Measurements from ENCODE around the gene FGF9.

FGF9 gene

DNA sequence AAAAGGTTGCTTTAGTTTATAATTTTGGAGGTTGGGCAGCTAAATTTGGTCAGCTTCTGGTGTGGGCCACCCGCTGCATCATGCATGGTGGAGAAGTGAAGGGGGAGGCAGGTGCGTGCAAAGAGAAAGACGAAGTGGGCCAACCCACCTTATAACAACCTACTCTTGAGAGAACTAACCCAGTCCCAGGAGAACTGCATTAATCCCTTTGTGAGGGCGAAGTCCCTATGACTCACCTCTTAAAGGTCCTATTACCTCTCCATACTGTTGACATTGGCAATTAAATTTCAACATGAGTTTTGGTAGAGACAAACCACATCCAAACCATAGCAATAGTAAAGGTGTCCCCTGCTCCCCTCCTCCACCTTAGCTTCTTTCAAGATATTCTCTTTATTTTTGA, 7.7 kb upstream of the FGF9 start:
- H3K4me1 ChIP-seq (ENCODE audit: control insufficient read depth, insufficient read depth, low read length): peaks cover 7% of the 10 kb centered on the region
- H3K9ac ChIP-seq (ENCODE audit: low read length): no peak overlapping the region
- H3K4me3 ChIP-seq (ENCODE audit: low read length): no peak overlapping the region
- H3K27me3 ChIP-seq (ENCODE audit: control insufficient read depth, insufficient read depth, low read length): peaks cover 7% of the 10 kb centered on the region
- H3K9me3 ChIP-seq (ENCODE audit: control insufficient read depth, low read length): no peaks in the 10 kb centered on the region
- no peaks in the 10 kb centered on the region for H3K36me3 ChIP-seq (ENCODE audit: control insufficient read depth, insufficient read depth, low read length)

- no peaks in the 10 kb centered on the region for H3K36me3 ChIP-seq (ENCODE audit: control insufficient read depth, insufficient read depth, low read length)
- H3K4me3 ChIP-seq (ENCODE audit: low read length): peak overlapping the region; percentile 7
- H3K9me3 ChIP-seq (ENCODE audit: control insufficient read depth, low read length): no peaks in the 10 kb centered on the region
- peaks cover 55% of the 10 kb centered on the region for H3K27me3 ChIP-seq (ENCODE audit: control insufficient read depth, insufficient read depth, low read length)
- peaks cover 35% of the 10 kb centered on the region for H3K4me1 ChIP-seq (ENCODE audit: control insufficient read depth, insufficient read depth, low read length)
- H3K9ac ChIP-seq (ENCODE audit: low read length): peak overlapping the region; percentile 37
These were observed 2.1 kb upstream of the FGF9 start for GRCh38 chr13:21668732-21669275.

DNA sequence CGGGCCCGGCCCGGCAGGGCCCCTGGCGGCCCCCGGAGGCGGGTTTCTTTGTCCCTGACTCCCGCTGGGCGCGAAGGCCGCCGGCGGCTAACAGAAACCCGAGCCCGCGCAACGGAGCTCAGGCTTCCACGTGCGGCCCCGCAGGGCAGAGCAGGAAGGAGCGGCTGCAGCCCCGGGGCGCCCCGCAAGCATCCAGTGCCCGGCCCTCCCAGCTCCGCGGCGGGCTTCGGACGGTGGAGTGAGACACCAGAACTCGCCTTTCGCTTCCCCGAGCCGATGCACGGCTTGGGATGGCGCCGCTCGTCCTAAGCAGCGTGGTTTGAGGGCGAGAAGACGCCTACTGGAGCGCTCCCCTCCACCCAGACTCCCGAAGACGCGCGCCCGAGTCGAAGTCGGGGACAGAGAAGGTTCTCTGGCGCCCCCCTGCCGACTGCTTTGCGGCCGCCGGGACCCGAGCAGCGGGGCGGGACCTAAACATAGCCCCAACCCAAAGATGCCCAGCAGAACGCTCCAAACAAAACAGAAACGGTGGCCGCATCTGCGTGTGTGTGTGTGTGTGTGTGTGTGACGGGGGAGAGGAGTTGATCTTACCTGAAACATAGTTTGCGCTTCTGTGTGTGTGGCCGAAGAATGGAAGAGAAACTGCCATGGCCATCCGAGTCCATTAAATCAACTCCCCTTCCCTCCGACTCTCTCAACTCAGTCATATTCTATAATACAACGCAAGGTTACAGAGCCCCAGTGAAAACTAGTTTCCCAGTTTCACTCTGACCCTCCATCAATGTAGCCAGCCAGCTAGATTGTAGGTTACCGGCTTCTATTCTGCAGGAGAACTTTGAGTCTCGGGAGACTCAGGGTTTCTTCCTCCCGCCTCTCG, 629 bp upstream of the FGF9 start:
- peaks cover 66% of the 10 kb centered on the region for H3K27me3 ChIP-seq (ENCODE audit: control insufficient read depth, insufficient read depth, low read length)
- peaks cover 35% of the 10 kb centered on the region for H3K4me1 ChIP-seq (ENCODE audit: control insufficient read depth, insufficient read depth, low read length)
- no peaks in the 10 kb centered on the region for H3K9me3 ChIP-seq (ENCODE audit: control insufficient read depth, low read length)
- H3K9ac ChIP-seq (ENCODE audit: low read length): peak overlapping the region; percentile 55
- H3K4me3 ChIP-seq (ENCODE audit: low read length): peak overlapping the region; percentile 80
- H3K36me3 ChIP-seq (ENCODE audit: control insufficient read depth, insufficient read depth, low read length): no peaks in the 10 kb centered on the region

DNA sequence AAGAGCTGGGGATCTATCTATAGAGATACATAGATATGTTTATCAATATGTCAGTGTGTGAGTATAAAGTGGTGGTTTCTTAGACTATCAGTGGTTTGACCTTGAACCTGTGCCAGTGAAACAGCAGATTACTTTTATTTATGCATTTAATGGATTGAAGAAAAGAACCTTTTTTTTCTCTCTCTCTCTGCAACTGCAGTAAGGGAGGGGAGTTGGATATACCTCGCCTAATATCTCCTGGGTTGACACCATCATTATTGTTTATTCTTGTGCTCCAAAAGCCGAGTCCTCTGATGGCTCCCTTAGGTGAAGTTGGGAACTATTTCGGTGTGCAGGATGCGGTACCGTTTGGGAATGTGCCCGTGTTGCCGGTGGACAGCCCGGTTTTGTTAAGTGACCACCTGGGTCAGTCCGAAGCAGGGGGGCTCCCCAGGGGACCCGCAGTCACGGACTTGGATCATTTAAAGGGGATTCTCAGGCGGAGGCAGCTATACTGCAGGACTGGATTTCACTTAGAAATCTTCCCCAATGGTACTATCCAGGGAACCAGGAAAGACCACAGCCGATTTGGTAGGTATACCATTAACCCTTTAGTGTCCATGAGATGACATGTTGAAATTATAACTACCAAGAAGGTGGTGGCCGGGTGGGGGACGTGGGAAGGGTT, 880 bp downstream of the FGF9 start:
- peaks cover 38% of the 10 kb centered on the region for H3K4me1 ChIP-seq (ENCODE audit: control insufficient read depth, insufficient read depth, low read length)
- no peaks in the 10 kb centered on the region for H3K9me3 ChIP-seq (ENCODE audit: control insufficient read depth, low read length)
- H3K36me3 ChIP-seq (ENCODE audit: control insufficient read depth, insufficient read depth, low read length): no peaks in the 10 kb centered on the region
- H3K9ac ChIP-seq (ENCODE audit: low read length): no peak overlapping the region
- H3K4me3 ChIP-seq (ENCODE audit: low read length): peak overlapping the region; percentile 10
- peaks cover 81% of the 10 kb centered on the region for H3K27me3 ChIP-seq (ENCODE audit: control insufficient read depth, insufficient read depth, low read length)

GRCh38 chr13:21672287-21672680, 1.4 kb downstream of the FGF9 start:
- H3K36me3 ChIP-seq (ENCODE audit: control insufficient read depth, insufficient read depth, low read length): no peaks in the 10 kb centered on the region
- H3K4me3 ChIP-seq (ENCODE audit: low read length): no peak overlapping the region
- H3K9me3 ChIP-seq (ENCODE audit: control insufficient read depth, low read length): no peaks in the 10 kb centered on the region
- peaks cover 87% of the 10 kb centered on the region for H3K27me3 ChIP-seq (ENCODE audit: control insufficient read depth, insufficient read depth, low read length)
- no peak overlapping the region for H3K9ac ChIP-seq (ENCODE audit: low read length)
- peaks cover 38% of the 10 kb centered on the region for H3K4me1 ChIP-seq (ENCODE audit: control insufficient read depth, insufficient read depth, low read length)

DNA sequence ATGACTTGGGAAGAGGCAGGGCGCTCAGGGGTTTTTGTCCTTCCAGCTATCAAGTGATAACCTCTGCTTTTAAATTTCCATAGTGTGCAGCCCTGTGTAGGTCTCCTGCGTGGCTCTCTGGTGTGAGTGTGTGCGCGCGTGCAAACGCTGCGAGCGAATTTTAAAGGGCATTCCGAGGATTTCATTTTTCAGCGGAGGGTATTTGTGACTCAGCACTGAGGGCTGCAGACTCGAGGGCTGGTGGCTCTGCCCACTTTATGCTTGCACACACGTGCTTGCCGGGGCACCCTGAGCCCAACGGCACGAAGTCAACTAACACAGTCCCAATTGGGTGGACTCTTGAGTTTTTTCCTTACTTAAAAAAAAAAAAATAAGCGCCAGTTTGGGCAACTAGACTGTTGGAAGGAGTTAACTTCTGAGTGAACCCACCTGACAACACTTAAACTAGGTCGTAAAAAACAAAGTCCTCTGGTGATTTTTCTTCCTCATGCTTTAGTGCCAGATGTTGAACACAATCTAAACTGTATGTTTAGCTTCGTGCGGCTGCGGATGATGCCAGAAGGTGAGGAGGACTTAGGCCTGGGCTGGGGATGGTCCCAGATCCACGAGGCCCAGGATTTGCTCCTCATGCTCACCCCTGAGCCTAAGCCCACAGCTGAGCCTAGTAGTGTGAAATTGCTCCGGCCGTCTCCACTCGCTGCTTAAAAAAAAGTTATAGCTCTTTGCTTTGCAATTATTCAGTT, 2.1 kb downstream of the FGF9 start:
- H3K27me3 ChIP-seq (ENCODE audit: control insufficient read depth, insufficient read depth, low read length): peaks cover 84% of the 10 kb centered on the region
- no peaks in the 10 kb centered on the region for H3K36me3 ChIP-seq (ENCODE audit: control insufficient read depth, insufficient read depth, low read length)
- peaks cover 38% of the 10 kb centered on the region for H3K4me1 ChIP-seq (ENCODE audit: control insufficient read depth, insufficient read depth, low read length)
- H3K9me3 ChIP-seq (ENCODE audit: control insufficient read depth, low read length): no peaks in the 10 kb centered on the region
- no peak overlapping the region for H3K9ac ChIP-seq (ENCODE audit: low read length)
- H3K4me3 ChIP-seq (ENCODE audit: low read length): no peak overlapping the region

DNA sequence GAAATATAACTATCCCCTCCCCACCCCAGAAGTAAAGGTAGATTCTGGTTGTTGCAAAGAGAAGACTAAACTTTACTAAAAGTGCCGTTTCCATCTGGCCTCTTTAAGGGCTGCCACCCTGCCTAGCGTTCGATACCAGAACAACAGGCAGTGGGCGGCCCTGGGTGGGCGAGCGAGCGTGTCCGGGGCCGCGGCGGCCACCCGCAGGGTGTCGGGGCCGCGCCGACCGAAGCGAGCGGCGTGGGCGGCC, 2.6 kb downstream of the FGF9 start:
- Histone ChIP-seq H3K4me1 (ENCODE audit: control insufficient read depth, insufficient read depth, low read length) (peaks cover 38% of the 10 kb centered on the region), H3K4me3 (ENCODE audit: low read length) (no peak overlapping the region), H3K27me3 (ENCODE audit: control insufficient read depth, insufficient read depth, low read length) (peaks cover 79% of the 10 kb centered on the region), H3K9ac (ENCODE audit: low read length) (no peak overlapping the region), H3K9me3 (ENCODE audit: control insufficient read depth, low read length) (no peaks in the 10 kb centered on the region), H3K36me3 (ENCODE audit: control insufficient read depth, insufficient read depth, low read length) (no peaks in the 10 kb centered on the region)

DNA sequence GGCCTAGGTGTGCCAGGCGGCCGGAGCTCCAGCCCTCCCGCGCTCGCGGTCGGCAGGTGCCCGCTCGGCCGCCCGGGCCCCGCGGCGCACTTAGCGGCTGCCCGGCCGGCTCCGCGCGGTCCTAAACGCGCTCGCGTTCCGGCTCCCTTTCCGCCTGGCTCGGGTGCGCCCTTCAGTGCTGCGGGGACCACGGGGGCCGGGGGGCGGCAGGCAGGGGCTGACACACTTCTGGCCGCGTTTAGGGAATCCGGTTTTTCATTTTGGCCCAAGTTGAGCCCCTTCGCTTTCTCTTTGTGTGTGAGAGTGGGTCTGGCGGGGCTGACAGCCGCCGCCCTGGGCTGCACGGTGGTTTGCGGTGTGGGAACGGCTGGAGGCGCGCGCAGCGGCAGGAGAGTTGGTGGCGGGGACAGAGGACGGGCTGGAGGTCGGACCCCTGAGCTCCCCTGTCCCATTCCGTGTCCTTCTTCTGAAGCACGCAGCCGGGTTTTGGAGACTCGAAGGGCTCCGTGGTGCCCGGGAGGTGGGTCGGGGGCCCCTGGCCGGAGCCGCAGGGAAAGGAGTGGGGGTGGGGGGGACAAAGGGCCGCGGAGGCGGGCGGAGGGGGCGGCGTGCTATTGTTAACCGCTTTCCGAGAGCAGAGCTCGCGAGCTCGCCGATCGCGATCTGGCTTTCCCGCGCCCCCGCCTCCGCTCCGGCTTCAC, 3.1 kb downstream of the FGF9 start:
- Histone ChIP-seq H3K4me3 (ENCODE audit: low read length) (peak overlapping the region; percentile 60), H3K4me1 (ENCODE audit: control insufficient read depth, insufficient read depth, low read length) (peaks cover 35% of the 10 kb centered on the region), H3K27me3 (ENCODE audit: control insufficient read depth, insufficient read depth, low read length) (peaks cover 74% of the 10 kb centered on the region), H3K9ac (ENCODE audit: low read length) (no peak overlapping the region), H3K36me3 (ENCODE audit: control insufficient read depth, insufficient read depth, low read length) (no peaks in the 10 kb centered on the region), H3K9me3 (ENCODE audit: control insufficient read depth, low read length) (no peaks in the 10 kb centered on the region)

GRCh38 chr13:21674490-21675009, 3.7 kb downstream of the FGF9 start:
- peaks cover 29% of the 10 kb centered on the region for H3K4me1 ChIP-seq (ENCODE audit: control insufficient read depth, insufficient read depth, low read length)
- H3K9me3 ChIP-seq (ENCODE audit: control insufficient read depth, low read length): no peaks in the 10 kb centered on the region
- no peak overlapping the region for H3K9ac ChIP-seq (ENCODE audit: low read length)
- peaks cover 68% of the 10 kb centered on the region for H3K27me3 ChIP-seq (ENCODE audit: control insufficient read depth, insufficient read depth, low read length)
- no peaks in the 10 kb centered on the region for H3K36me3 ChIP-seq (ENCODE audit: control insufficient read depth, insufficient read depth, low read length)
- H3K4me3 ChIP-seq (ENCODE audit: low read length): peak overlapping the region; percentile 60

DNA sequence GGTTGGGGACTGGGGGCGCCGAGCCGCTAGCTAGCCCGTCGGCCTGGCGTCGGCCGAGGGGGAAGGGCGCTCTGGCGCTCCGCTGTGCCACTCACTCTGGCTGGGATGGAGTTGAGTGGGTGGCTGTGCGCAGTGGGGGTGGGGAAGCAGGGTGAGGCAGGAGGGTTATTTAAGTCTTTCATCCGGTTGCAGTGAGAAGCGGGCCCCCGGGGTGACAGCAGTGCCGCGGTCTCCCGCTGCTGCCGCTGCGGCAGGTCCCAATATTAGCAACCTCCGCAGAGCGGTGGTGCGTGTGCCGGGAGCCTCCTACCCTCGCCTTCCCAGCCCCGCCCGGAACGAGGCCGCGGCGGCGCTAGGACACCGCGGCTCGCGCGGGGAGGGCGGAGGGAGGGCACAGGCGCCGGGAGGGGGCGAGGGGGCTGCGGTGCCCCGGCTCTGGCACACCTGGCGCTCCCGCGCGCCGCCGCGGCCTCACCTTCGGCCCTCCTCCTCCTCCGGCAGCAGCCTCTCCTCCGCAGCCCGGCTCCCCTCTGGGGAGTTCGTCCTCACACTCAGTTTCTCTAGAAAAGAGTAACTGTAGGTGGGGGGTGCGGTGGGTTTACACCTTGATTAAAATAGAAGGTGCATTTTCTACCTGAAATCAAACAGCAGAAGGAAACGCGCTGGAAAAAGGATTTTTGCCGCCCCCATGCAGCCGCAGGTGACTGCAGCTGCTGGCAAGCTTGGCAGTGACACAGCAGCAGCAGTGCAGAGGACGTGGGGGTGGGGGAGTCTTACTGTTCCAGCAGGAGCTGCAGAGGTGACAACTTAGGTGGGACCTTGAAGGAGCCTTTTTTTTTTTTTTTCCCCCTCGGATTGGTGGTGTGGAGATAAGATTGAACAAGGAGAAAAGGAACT, 4.5 kb downstream of the FGF9 start:
- Histone ChIP-seq H3K4me3 (ENCODE audit: low read length) (peak overlapping the region; percentile 19), H3K27me3 (ENCODE audit: control insufficient read depth, insufficient read depth, low read length) (peaks cover 62% of the 10 kb centered on the region), H3K36me3 (ENCODE audit: control insufficient read depth, insufficient read depth, low read length) (no peaks in the 10 kb centered on the region), H3K9ac (ENCODE audit: low read length) (peak overlapping the region; percentile 59), H3K4me1 (ENCODE audit: control insufficient read depth, insufficient read depth, low read length) (peaks cover 26% of the 10 kb centered on the region), H3K9me3 (ENCODE audit: control insufficient read depth, low read length) (no peaks in the 10 kb centered on the region)

DNA sequence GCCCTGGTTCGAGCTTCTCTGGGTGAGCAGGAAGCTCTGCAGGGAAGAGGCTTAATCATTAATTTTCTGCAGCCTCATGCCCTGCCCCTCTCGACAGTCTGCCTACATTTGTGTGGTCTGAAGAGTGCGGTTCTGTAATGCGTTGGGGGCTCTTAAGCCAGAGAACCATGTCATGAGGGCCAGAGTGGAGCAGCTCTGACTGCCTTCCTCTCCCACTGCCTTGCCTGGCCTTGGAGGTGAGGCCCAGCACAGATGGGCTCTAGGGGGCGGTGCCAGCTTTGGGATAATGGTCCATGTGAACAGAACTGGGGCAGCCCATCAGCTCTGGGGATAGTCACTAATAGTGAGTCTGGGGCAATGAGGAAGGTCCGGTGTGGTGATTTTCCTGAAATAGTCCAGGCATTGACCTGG, 5.7 kb downstream of the FGF9 start:
- Histone ChIP-seq H3K27me3 (ENCODE audit: control insufficient read depth, insufficient read depth, low read length) (peaks cover 53% of the 10 kb centered on the region), H3K4me1 (ENCODE audit: control insufficient read depth, insufficient read depth, low read length) (peaks cover 20% of the 10 kb centered on the region), H3K9me3 (ENCODE audit: control insufficient read depth, low read length) (no peaks in the 10 kb centered on the region), H3K36me3 (ENCODE audit: control insufficient read depth, insufficient read depth, low read length) (no peaks in the 10 kb centered on the region), H3K9ac (ENCODE audit: low read length) (no peak overlapping the region), H3K4me3 (ENCODE audit: low read length) (no peak overlapping the region)

All from mucosa of stomach (tissue), 1 donor.